CD4-positive, CD25-positive, alpha-beta regulatory T cell (primary cell): Measurements from ENCODE around the gene STX5. TPM values are rescaled to one million over a fixed set of nuclear protein-coding genes. Genes with fewer than 3 reads are reported as not detected.
"Not testable (repeated sequence)": the region's sequence is repeated elsewhere in the genome, so short reads cannot be mapped to it uniquely, and the experiment has no call there.

Experiments
- ATAC-seq, 2 donors: fragments of 150-1000 bp; cut with Tn5 transposase; one replicate each; pipeline ENCODE4 v1.10.0; 2021; ENCODE audit warnings: low read depth in 2 of 2, moderate number of reproducible peaks in 2 of 2, moderate library complexity in 1 of 2
- DNase-seq, 3 donors: peaks; one replicate each; pipeline versions ENCODE4 v3.0.0 to v3.0.0-alpha.2; 2012 to 2022; ENCODE audit warnings: mixed read lengths in 1 of 3
- H3K27ac ChIP-seq: one replicate; pipeline ENCODE4 v1.7.0; 2013; ENCODE audit warnings: mild to moderate bottlenecking, low read length; ENCODE audit not compliant: insufficient read depth, poor library complexity, severe bottlenecking
- H3K27me3 ChIP-seq: one replicate; pipeline ENCODE4 v1.7.0; 2013; ENCODE audit warnings: low read length; ENCODE audit not compliant: control insufficient read depth, insufficient read depth
- H3K36me3 ChIP-seq: one replicate; pipeline ENCODE4 v1.7.0; 2013; ENCODE audit warnings: mild to moderate bottlenecking, low read length, moderate library complexity; ENCODE audit not compliant: control insufficient read depth, insufficient read depth
- H3K4me1 ChIP-seq: 2 replicates; pipeline ENCODE4 v1.7.0; 2013; ENCODE audit warnings: mild to moderate bottlenecking, low read length; ENCODE audit not compliant: insufficient read depth, control insufficient read depth, poor library complexity, severe bottlenecking
- H3K4me3 ChIP-seq: one replicate; pipeline ENCODE4 v1.7.0; 2013; ENCODE audit warnings: low read depth, mild to moderate bottlenecking, low read length, moderate library complexity
- H3K9me3 ChIP-seq, 2 experiments: 1 replicate in 1 of 2; 2 replicates in 1 of 2; pipeline ENCODE4 v1.7.0; 2013; ENCODE audit warnings: low read length in 2 of 2, mild to moderate bottlenecking in 1 of 2, moderate library complexity in 1 of 2; ENCODE audit not compliant: control insufficient read depth in 2 of 2
- H3K27ac Mint-ChIP-seq, 3 donors: one replicate each; pipeline ENCODE4 v1.8.0; 2020 to 2022; ENCODE audit warnings: mild to moderate bottlenecking in 3 of 3, mixed read lengths in 3 of 3, moderate library complexity in 2 of 3
- H3K27me3 Mint-ChIP-seq: one replicate; pipeline ENCODE4 v1.8.0; 2022; ENCODE audit warnings: mild to moderate bottlenecking, mixed read lengths
- H3K36me3 Mint-ChIP-seq: one replicate; pipeline ENCODE4 v1.8.0; 2020; ENCODE audit warnings: mixed read lengths
- H3K4me1 Mint-ChIP-seq, 4 donors: one replicate each; pipeline ENCODE4 v1.8.0; 2020 to 2022; ENCODE audit warnings: mixed read lengths in 4 of 4, mild to moderate bottlenecking in 1 of 4
- H3K4me3 Mint-ChIP-seq, 4 donors: one replicate each; pipeline ENCODE4 v1.8.0; 2020 to 2022; ENCODE audit warnings: mild to moderate bottlenecking in 4 of 4, mixed read lengths in 4 of 4, moderate library complexity in 3 of 4
- H3K9me3 Mint-ChIP-seq, 7 donors: one replicate each; pipeline ENCODE4 v1.8.0; 2020 to 2022; ENCODE audit warnings: mixed read lengths in 7 of 7, mild to moderate bottlenecking in 3 of 7, moderate library complexity in 2 of 7
- polyA plus RNA-seq, 4 donors: library from polyadenylated mRNA; unstranded; fragments of 300-500 nt; fragmentation: Illumina TruSeq; gene quantifications; one replicate each; pipeline ENCODE4 v1.2.3, GENCODE V29; 2021
- total RNA-seq: library from RNA; stranded (reverse); gene quantifications from one replicate; pipeline ENCODE4 v1.2.3, GENCODE V29; 2022

The STX5 gene
- total and polyA plus RNA-seq, 5 donors from 2014 or later: 28.2 to 128 (median 37.4) TPM

GRCh38 chr11:62832336-62833234 is 734 bp upstream of the STX5 start, which contains the start of gene TEX54:
TSS of gene TEX54 (minus strand) at chr11:62832841.
- H3K4me1 ChIP-seq: peaks cover 32% of the 10 kb centered on the region
- peak within 1 kb of the TSS; percentile 96 to 100 (median 98) for H3K4me3 Mint-ChIP-seq
- H3K27ac ChIP-seq: peak within 1 kb of the TSS; percentile 98
- H3K4me1 Mint-ChIP-seq: peaks cover 0 to 62% (median 25%) of the 10 kb centered on the region in 4 donors
- no peaks in the 10 kb centered on the region for H3K27me3 ChIP-seq
- H3K9me3 ChIP-seq: no peaks in the 10 kb centered on the region
- H3K4me3 ChIP-seq: peak within 1 kb of the TSS; percentile 78
- peak within 1 kb of the TSS; percentile 96 to 100 (median 100) for H3K27ac Mint-ChIP-seq
- no peaks in the 10 kb centered on the region for H3K9me3 Mint-ChIP-seq
- H3K36me3 ChIP-seq: peaks cover 23% of the 10 kb centered on the region
- no peak for ATAC-seq
- DNase-seq: no peak
- H3K27me3 Mint-ChIP-seq: no peaks in the 10 kb centered on the region
- H3K36me3 Mint-ChIP-seq: peaks cover 18% of the 10 kb centered on the region

GRCh38 chr11:62830904-62831519 is 839 bp downstream of the STX5 start:
- Histone ChIP-seq H3K36me3 (peaks cover 33% of the 10 kb centered on the region), H3K4me1 (peaks cover 31% of the 10 kb centered on the region), H3K27ac (peak overlapping the region; percentile 98), H3K9me3 (no peaks in the 10 kb centered on the region), H3K4me3 (peak overlapping the region; percentile 64), H3K27me3 (no peaks in the 10 kb centered on the region)
- peak overlapping the region; percentile 96 to 100 (median 98) for H3K4me3 Mint-ChIP-seq
- H3K27me3 Mint-ChIP-seq: no peaks in the 10 kb centered on the region
- ATAC-seq (no peak), DNase-seq (no peak)
- peaks cover 18% of the 10 kb centered on the region for H3K36me3 Mint-ChIP-seq
- H3K9me3 Mint-ChIP-seq: no peaks in the 10 kb centered on the region
- peak overlapping the region; percentile 96 to 100 (median 100) for H3K27ac Mint-ChIP-seq
- H3K4me1 Mint-ChIP-seq: peaks cover 0 to 56% (median 29%) of the 10 kb centered on the region in 4 donors

GRCh38 chr11:62828130-62828529 is 3.7 kb downstream of the STX5 start:
- peaks cover 41% of the 10 kb centered on the region for H3K36me3 ChIP-seq
- H3K36me3 Mint-ChIP-seq: peaks cover 29% of the 10 kb centered on the region

GRCh38 chr11:62823677-62824076 is 8.2 kb downstream of the STX5 start:
- Mint-ChIP-seq H3K9me3 (no peaks in the 10 kb centered on the region), H3K4me3 (peak overlapping the region in 2 of 4 donors; percentile 4 to 16), H3K27me3 (no peaks in the 10 kb centered on the region), H3K4me1 (peaks cover 5 to 22% (median 8%) of the 10 kb centered on the region in 4 donors), H3K27ac (peak overlapping the region in 1 of 3 donors; percentile 46), H3K36me3 (peaks cover 46% of the 10 kb centered on the region)
- no peak for ATAC-seq
- Histone ChIP-seq H3K27me3 (no peaks in the 10 kb centered on the region), H3K4me3 (no peak overlapping the region), H3K27ac (no peak overlapping the region), H3K9me3 (no peaks in the 10 kb centered on the region), H3K4me1 (peaks cover 5% of the 10 kb centered on the region), H3K36me3 (peaks cover 72% of the 10 kb centered on the region)
- no peak for DNase-seq

More at GRCh38 chr11:62828130-62828529, 3.7 kb downstream of the STX5 start:
- H3K27ac Mint-ChIP-seq, ATAC-seq, H3K27me3 ChIP-seq, DNase-seq, H3K9me3 Mint-ChIP-seq, H3K27me3 Mint-ChIP-seq, H3K9me3 ChIP-seq, H3K27ac ChIP-seq, H3K4me3 ChIP-seq: not testable (repeated sequence)
- peaks cover 0 to 53% (median 22%) of the 10 kb centered on the region in 4 donors for H3K4me1 Mint-ChIP-seq
- H3K4me1 ChIP-seq: peaks cover 31% of the 10 kb centered on the region
- peak overlapping the region in 1 of 4 donors; percentile 9 for H3K4me3 Mint-ChIP-seq

DNA sequence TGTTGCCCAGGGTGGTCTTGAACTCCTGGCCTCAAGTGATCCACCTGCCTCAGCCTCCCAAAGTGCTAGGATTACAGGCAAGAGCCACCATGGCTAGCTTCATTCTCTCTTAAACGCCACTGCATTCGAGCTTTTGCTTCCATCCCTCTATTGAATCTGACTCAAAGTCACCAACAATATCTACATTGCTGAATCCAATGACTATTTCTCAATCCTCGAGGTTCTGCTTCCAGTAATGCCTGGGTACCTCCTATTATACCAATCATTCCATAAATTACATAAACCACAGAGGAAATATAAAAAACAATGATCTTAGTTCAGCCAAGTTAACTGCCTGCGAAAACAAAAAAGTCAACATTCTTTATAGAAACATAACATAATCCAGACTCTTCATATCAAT is 14.7 kb downstream of the STX5 start:
- H3K27ac Mint-ChIP-seq: no peak overlapping the region
- no peak overlapping the region for H3K4me3 Mint-ChIP-seq
- Histone ChIP-seq H3K9me3 (no peaks in the 10 kb centered on the region), H3K27me3 (no peaks in the 10 kb centered on the region), H3K4me3 (no peak overlapping the region), H3K4me1 (no peaks in the 10 kb centered on the region), H3K27ac (no peak overlapping the region), H3K36me3 (peaks cover 28% of the 10 kb centered on the region)
- no peaks in the 10 kb centered on the region for H3K4me1 Mint-ChIP-seq
- no peaks in the 10 kb centered on the region for H3K9me3 Mint-ChIP-seq
- H3K36me3 Mint-ChIP-seq: peaks cover 17% of the 10 kb centered on the region
- DNase-seq (no peak), ATAC-seq (no peak)
- H3K27me3 Mint-ChIP-seq: no peaks in the 10 kb centered on the region

DNA sequence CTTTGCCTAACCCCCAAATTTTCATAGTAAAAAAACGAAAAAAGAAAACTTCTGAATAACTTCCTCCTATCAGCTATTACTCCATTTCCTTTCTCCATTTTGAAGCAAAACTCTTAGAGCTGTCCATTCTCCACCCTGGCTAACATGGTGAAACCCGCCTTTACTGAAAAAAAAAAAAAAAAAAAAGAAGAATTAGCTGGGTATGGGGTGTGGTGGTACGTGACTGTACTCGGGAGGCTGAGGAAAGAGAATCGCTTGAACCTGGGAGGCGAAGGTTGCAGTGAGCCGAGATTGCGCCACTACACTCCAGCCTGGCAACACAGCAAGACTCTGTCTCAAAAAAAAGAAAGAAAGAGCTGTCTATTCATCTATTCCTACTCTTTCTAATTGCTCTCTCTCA is 15.3 kb downstream of the STX5 start:
- ATAC-seq: no peak
- Histone ChIP-seq H3K36me3 (peaks cover 24% of the 10 kb centered on the region), H3K9me3 (no peaks in the 10 kb centered on the region), H3K27ac (no peak overlapping the region), H3K27me3 (no peaks in the 10 kb centered on the region), H3K4me3 (no peak overlapping the region), H3K4me1 (no peaks in the 10 kb centered on the region)
- H3K27me3 Mint-ChIP-seq: no peaks in the 10 kb centered on the region
- peaks cover 17% of the 10 kb centered on the region for H3K36me3 Mint-ChIP-seq
- DNase-seq: no peak
- H3K9me3 Mint-ChIP-seq: no peaks in the 10 kb centered on the region
- H3K4me3 Mint-ChIP-seq: no peak overlapping the region
- no peaks in the 10 kb centered on the region for H3K4me1 Mint-ChIP-seq
- peak overlapping the region in 1 of 3 donors; percentile 45 for H3K27ac Mint-ChIP-seq

DNA sequence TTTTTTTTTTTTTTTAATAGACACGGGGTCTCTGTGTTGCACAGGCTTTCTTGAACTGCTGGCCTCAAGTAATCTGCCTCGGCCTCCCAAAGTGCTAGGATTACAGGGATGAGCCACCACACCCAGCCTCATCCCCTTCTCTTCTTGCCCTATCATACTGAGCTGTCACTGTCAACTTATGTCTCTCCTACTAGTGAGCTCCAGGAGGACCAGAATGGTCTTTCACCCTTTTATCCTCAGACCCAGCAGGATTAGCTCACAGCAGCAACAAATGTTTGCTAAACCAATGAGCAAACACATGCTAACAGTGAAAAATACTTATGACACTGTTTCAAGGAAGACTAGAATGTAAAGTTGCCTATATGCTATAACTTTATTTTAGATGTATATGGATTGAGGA is 20.2 kb downstream of the STX5 start:
- no peak for ATAC-seq
- H3K9me3 Mint-ChIP-seq: no peaks in the 10 kb centered on the region

More for the DNA sequence above, 20.2 kb downstream of the STX5 start:
- Mint-ChIP-seq H3K36me3 (peaks cover 4% of the 10 kb centered on the region), H3K27ac (peak overlapping the region in 1 of 3 donors; percentile 39), H3K27me3 (no peaks in the 10 kb centered on the region), H3K4me3 (peak overlapping the region in 2 of 4 donors; percentile 2 to 28), H3K4me1 (peaks cover 0 to 3% (median 0%) of the 10 kb centered on the region in 4 donors)
- no peak overlapping the region for H3K27ac ChIP-seq
- H3K27me3 ChIP-seq: no peaks in the 10 kb centered on the region
- no peaks in the 10 kb centered on the region for H3K9me3 ChIP-seq
- H3K4me1 ChIP-seq: no peaks in the 10 kb centered on the region
- H3K36me3 ChIP-seq: peaks cover 6% of the 10 kb centered on the region
- no peak overlapping the region for H3K4me3 ChIP-seq
- no peak for DNase-seq
